Adrenal gland (tissue), 5 donors: ENCODE results near the gene RAI14.

Source experiments
- CTCF ChIP-seq, 6 experiments: fragments of 450-650 bp in 4 of 6; fragments of 200-600 bp in 2 of 6; sonication (generic) in 1 of 6; IDR thresholded peaks; 1 replicate in 5 of 6; 2 replicates in 1 of 6; pipeline versions ENCODE4 v1.5.1 to v1.8.0; 2016 to 2021; ENCODE audit warnings: antibody characterized with exemption in 6 of 6, mild to moderate bottlenecking in 2 of 6, moderate library complexity in 1 of 6
- POLR2A ChIP-seq, 2 donors: fragments of 450-650 bp; IDR thresholded peaks; one replicate each; pipeline ENCODE4 v1.6.1; 2017; ENCODE audit warnings: antibody characterized with exemption in 2 of 2, mild to moderate bottlenecking in 2 of 2, moderate library complexity in 1 of 2
- donor health status: DM: no; HTN: no; CAD: no.

DNA sequence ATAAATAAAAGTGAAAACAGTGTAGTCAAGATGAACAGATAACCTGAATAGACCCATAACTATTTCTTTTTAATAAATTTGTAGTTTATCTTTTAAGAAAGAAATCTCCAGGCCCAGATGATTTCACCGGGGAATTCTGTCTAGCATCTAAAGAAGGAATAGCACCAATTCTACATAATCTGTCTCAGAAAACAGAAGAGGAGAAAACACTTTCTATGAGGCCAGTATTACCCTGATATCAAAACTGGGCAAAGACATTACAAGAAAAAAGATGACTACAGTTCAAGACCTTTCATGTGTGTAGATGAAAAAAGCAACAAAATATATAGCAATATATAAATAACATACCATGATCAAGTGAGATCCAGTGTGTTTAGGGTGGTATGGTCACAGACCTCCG is 214.3 kb downstream of the RAI14 start:
- TF ChIP-seq CTCF (IDR thresholded peaks at IDR 0.05) (no peak), POLR2A (IDR thresholded peaks at IDR 0.05) (no peak)
